ENCODE measurements around the gene CLEC4C. TPM values are rescaled to one million over a fixed set of nuclear protein-coding genes. Genes with fewer than 3 reads are reported as not detected.

The CLEC4C gene
- total and polyA plus RNA-seq, 2 donors (not counting 3 experiments of a cell fraction or from before 2014, with no cell fraction given): not detected

DNA sequence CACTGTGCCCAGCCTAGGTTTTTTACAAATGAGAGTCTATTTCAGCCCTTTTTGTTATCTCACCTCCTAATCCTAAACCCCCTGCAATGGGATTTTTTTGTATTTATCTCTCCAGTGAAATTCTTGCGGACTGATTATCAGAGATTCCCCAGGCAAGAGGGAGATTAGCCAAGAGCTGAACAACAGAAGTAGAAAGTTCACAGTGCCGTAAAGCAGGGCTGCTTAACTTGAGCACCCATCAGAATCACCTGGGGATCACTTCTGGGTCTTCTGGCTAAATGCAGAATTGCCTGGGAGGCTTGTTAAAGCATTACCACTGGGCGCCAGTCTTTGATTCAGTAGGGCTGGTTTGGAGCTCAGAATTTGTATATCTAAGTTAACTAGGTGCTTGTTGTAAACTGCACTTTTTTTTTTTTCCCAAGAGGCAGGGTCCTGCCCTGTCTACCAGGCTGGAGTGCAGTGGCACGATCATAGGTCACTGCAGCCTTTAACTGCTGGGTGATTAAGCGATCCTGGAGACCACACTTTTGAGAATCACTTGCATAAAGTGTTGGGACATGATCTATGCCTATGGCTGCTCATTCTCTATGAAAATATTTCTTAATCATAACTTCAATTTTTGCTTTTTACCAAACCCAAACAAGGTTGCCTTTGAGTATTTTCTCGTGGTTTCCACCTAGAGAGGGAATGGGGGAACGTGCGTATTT lies 37.1 kb downstream of the CLEC4C start:
- Histone ChIP-seq H3K9ac (replicated peaks; ENCODE audit: extremely low read depth, insufficient read depth, low read length) (no peak overlapping the region), H2AFZ (ENCODE audit: low read depth, low read length) (no peak overlapping the region), H4K20me1 (replicated peaks; ENCODE audit: control insufficient read depth, extremely low read depth, insufficient read depth, low read length) (no peaks in the 10 kb centered on the region), H3K4me1 (ENCODE audit: control insufficient read depth, extremely low read depth, insufficient read depth, low read length) (no peaks in the 10 kb centered on the region), H3K79me2 (ENCODE audit: control insufficient read depth, insufficient read depth, low read length) (no peaks in the 10 kb centered on the region), H3K27ac (ENCODE audit: insufficient read depth, low read depth, low read length) (no peak overlapping the region), H3K4me2 (ENCODE audit: insufficient read depth, low read length) (no peak overlapping the region), H3K36me3 (ENCODE audit: control insufficient read depth in 2 of 2, extremely low read depth in 1 of 2, insufficient read depth in 2 of 2, low read length in 2 of 2) (no peaks in the 10 kb centered on the region), H3K9me1 (replicated peaks; ENCODE audit: control insufficient read depth, extremely low read depth, insufficient read depth, low read length) (no peaks in the 10 kb centered on the region), H3K4me3 (replicated peaks in 1 of 3; ENCODE audit: insufficient read depth in 1 of 3, low read depth in 1 of 3, low read length in 3 of 3) (no peak overlapping the region), H3K9me3 (replicated peaks; ENCODE audit: control insufficient read depth, insufficient read depth, low read length) (no peaks in the 10 kb centered on the region), H3K27me3 (ENCODE audit: control insufficient read depth in 2 of 2, insufficient read depth in 2 of 2, low read length in 2 of 2) (peaks cover 0 to 2% of the 10 kb centered on the region in 2 experiments)
- dilution Hi-C loops (cut with MboI; ENCODE audit: extremely low pct_ligation_motif_present, low sequenced_read_pairs): no loop called here
- FAIRE-seq (no peak), DNase-seq (ENCODE audit: low read depth, low spot score) (no peak)
- POLR2A ChIA-PET: no interaction called here
- CTCF ChIA-PET: interaction anchor here (0.6 kb wide), 1 partner anchor 456 kb away, joined by 3 read pairs; no protein-coding TSS in a partner anchor
- TF ChIP-seq MYC (IDR thresholded peaks at IDR 0.05; ENCODE audit: low read depth, low read length): no peak
- TF ChIP-seq JUN (IDR thresholded peaks at IDR 0.05; ENCODE audit: borderline replicate concordance, insufficient read depth, insufficient read length, low read depth): no peak
- TF ChIP-seq FOS (IDR thresholded peaks at IDR 0.05; ENCODE audit: borderline replicate concordance, insufficient read depth, low read length): no peak
- no peak for TF ChIP-seq POLR2A (IDR thresholded peaks at IDR 0.05; ENCODE audit: low read depth, low read length)
- no TSS peak for BruUV-seq (replicated peaks)
- intact Hi-C loops (cut with micrococcal nuclease): no loop called here

DNA sequence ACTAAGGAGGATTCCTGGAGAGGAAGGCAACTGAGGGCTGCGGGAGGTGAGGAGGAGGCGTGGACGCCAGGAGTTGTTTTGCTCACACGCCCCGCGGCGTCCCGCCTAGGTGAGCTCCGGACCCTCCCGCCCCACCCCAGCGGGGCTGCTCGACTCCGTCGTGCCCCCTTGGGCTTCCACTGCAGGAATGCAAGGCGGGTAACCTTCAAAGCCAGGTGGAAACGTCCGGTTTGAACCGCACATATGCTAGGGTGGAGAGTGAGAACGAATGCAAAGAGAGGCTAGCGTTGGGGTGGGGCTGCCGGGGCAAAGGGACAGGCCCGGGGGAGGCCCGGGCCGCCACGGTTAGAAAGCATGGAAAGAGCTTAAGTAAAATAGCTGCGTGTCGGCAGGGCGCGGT lies 41.3 kb downstream of the CLEC4C start:
- FAIRE-seq: no peak

More for the DNA sequence above, 41.3 kb downstream of the CLEC4C start:
- intact Hi-C loops (cut with micrococcal nuclease): no loop called here
- no peak overlapping the region for H3K27ac ChIP-seq (ENCODE audit: insufficient read depth, low read depth, low read length)
- H2AFZ ChIP-seq (ENCODE audit: low read depth, low read length): no peak overlapping the region
- no peak for DNase-seq (ENCODE audit: low read depth, low spot score)
- no peaks in the 10 kb centered on the region for H3K36me3 ChIP-seq (ENCODE audit: control insufficient read depth in 2 of 2, extremely low read depth in 1 of 2, insufficient read depth in 2 of 2, low read length in 2 of 2)
- H3K9me1 ChIP-seq (replicated peaks; ENCODE audit: control insufficient read depth, extremely low read depth, insufficient read depth, low read length): no peaks in the 10 kb centered on the region
- no peak overlapping the region for H3K4me2 ChIP-seq (ENCODE audit: insufficient read depth, low read length)
- no peaks in the 10 kb centered on the region for H3K9me3 ChIP-seq (replicated peaks; ENCODE audit: control insufficient read depth, insufficient read depth, low read length)
- no peaks in the 10 kb centered on the region for H4K20me1 ChIP-seq (replicated peaks; ENCODE audit: control insufficient read depth, extremely low read depth, insufficient read depth, low read length)
- H3K4me1 ChIP-seq (ENCODE audit: control insufficient read depth, extremely low read depth, insufficient read depth, low read length): no peaks in the 10 kb centered on the region
- H3K27me3 ChIP-seq (ENCODE audit: control insufficient read depth in 2 of 2, insufficient read depth in 2 of 2, low read length in 2 of 2): peaks cover 0 to 2% of the 10 kb centered on the region in 2 experiments
- no peak overlapping the region for H3K4me3 ChIP-seq (replicated peaks in 1 of 3; ENCODE audit: insufficient read depth in 1 of 3, low read depth in 1 of 3, low read length in 3 of 3)
- CTCF ChIA-PET: interaction anchor here (1.5 kb wide), 1 partner anchor 11 kb away, joined by 4 read pairs; the partner anchor contains the start of gene GDF3
- BruUV-seq (replicated peaks): no TSS peak
- H3K79me2 ChIP-seq (ENCODE audit: control insufficient read depth, insufficient read depth, low read length): no peaks in the 10 kb centered on the region
- no peak overlapping the region for H3K9ac ChIP-seq (replicated peaks; ENCODE audit: extremely low read depth, insufficient read depth, low read length)
- dilution Hi-C loops (cut with MboI; ENCODE audit: extremely low pct_ligation_motif_present, low sequenced_read_pairs): no loop called here
- POLR2A ChIA-PET: no interaction called here
- no peak for TF ChIP-seq JUN (IDR thresholded peaks at IDR 0.05; ENCODE audit: borderline replicate concordance, insufficient read depth, insufficient read length, low read depth)
- TF ChIP-seq POLR2AphosphoS5 (IDR thresholded peaks at IDR 0.05; ENCODE audit: insufficient read depth, low read depth, low read length): no peak
- no peak for TF ChIP-seq MYC (IDR thresholded peaks at IDR 0.05; ENCODE audit: low read depth, low read length)
- no peak for TF ChIP-seq POLR2A (IDR thresholded peaks at IDR 0.05; ENCODE audit: low read depth, low read length)
- TF ChIP-seq, protein P1, sequence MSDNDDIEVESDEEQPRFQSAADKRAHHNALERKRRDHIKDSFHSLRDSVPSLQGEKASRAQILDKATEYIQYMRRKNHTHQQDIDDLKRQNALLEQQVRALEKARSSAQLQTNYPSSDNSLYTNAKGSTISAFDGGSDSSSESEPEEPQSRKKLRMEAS (IDR thresholded peaks at IDR 0.05; ENCODE audit: insufficient read depth, insufficient read length): no peak
- TF ChIP-seq, protein P2, sequence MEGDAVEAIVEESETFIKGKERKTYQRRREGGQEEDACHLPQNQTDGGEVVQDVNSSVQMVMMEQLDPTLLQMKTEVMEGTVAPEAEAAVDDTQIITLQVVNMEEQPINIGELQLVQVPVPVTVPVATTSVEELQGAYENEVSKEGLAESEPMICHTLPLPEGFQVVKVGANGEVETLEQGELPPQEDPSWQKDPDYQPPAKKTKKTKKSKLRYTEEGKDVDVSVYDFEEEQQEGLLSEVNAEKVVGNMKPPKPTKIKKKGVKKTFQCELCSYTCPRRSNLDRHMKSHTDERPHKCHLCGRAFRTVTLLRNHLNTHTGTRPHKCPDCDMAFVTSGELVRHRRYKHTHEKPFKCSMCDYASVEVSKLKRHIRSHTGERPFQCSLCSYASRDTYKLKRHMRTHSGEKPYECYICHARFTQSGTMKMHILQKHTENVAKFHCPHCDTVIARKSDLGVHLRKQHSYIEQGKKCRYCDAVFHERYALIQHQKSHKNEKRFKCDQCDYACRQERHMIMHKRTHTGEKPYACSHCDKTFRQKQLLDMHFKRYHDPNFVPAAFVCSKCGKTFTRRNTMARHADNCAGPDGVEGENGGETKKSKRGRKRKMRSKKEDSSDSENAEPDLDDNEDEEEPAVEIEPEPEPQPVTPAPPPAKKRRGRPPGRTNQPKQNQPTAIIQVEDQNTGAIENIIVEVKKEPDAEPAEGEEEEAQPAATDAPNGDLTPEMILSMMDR (IDR thresholded peaks at IDR 0.05; ENCODE audit: extremely low read depth in 1 of 2, insufficient read depth in 1 of 2, low read depth in 1 of 2, low read length in 2 of 2): no peak
- no peak for TF ChIP-seq GATA2 (IDR thresholded peaks at IDR 0.05; ENCODE audit: insufficient read depth, insufficient read length, low read depth, low read length)
